Hematopoietic multipotent progenitor cell treated with erythropoietin and hydrocortisone succinate and interleukin-3 and kit ligand, for 4 days (in vitro differentiated cells): ENCODE measurements around the gene NINL.
"Not testable (repeated sequence)": the region's sequence is repeated elsewhere in the genome, so short reads cannot be mapped to it uniquely, and the experiment has no call there.

Experiments
- DNase-seq: peaks from one replicate; pipeline ENCODE4 v3.0.0-alpha.2; 2015

The NINL gene

GRCh38 chr20:25592135-25592852, 7.0 kb upstream of the NINL start:
- DNase-seq: no peak

- DNase-seq: not testable (repeated sequence)
Observed at GRCh38 chr20:25590778-25591177, 5.4 kb upstream of the NINL start.

GRCh38 chr20:25588491-25588890, 3.2 kb upstream of the NINL start:
- no peak for DNase-seq

DNA sequence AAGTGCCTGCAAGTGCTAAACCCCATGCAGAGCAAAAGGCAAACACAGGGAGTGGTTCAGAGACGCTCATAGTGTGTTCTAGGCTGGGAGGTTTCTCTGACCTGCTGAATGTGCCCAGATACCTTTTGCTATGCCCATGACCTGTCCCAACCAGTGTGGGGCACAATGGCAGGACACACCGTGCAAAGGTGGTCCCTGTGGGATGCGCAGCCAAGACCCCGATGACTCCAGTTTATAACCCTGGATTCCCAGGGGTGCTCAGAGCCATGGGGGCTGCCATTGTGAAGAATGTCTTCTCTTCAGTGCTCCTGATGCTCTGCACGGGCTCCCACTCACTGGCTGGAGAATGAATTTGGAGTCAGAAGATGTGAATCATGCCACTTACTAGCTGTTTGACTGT, 2.2 kb upstream of the NINL start:
- no peak for DNase-seq

- DNase-seq: no peak
Observed at GRCh38 chr20:25586877-25587276, 1.5 kb upstream of the NINL start.

DNA sequence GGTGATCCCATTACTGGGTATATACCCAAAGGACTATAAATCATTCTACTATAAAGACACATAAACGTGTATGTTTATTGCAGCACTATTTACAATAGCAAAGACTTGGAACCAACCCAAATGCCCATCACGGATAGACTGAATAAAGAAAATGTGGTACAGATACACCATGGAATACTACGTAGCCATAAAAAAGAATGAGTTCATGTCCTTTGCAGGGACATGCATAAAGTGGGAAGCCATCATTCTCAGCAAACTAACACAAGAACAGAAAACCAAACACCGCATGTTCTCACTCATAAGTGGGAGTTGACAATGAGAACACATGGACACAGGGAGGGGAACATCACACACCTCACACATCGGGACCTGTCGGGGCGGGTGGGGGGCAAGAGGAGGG, 1.7 kb downstream of the NINL start:
- not testable (repeated sequence) for DNase-seq

GRCh38 chr20:25580711-25581110, 4.6 kb downstream of the NINL start:
- no peak for DNase-seq

DNA sequence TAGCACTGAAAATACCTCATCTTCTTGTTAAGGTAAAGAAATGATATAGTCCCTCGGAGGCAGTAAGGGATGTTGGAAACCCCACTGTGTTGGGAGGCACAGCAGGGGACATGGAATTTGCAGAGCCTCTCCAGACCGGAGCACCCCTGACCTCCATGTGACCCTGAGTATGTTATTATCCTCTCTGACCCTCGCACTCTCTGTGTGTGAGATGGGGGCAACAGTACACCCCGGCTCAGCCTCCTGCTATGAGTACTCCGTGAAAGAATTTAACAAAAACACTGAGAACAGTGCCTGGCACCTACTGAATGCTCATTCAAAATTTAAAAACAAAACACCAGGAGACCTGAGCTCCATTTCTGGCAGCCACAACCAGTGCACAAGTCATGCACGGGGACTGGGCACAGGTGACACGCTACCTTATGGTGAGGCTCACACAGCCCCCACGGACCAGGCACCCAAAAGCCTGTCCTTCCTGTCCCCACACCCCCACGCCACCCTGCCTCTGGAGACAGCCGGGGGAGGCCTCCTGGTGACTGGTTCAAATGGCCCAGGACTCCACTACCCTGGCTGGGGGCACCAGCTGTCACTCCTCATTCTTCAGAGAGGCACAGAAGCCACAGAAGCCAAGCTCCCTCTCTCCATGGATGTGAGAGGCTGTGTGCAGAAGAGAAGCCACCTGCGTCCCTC, 6.1 kb downstream of the NINL start:
- DNase-seq: no peak

DNA sequence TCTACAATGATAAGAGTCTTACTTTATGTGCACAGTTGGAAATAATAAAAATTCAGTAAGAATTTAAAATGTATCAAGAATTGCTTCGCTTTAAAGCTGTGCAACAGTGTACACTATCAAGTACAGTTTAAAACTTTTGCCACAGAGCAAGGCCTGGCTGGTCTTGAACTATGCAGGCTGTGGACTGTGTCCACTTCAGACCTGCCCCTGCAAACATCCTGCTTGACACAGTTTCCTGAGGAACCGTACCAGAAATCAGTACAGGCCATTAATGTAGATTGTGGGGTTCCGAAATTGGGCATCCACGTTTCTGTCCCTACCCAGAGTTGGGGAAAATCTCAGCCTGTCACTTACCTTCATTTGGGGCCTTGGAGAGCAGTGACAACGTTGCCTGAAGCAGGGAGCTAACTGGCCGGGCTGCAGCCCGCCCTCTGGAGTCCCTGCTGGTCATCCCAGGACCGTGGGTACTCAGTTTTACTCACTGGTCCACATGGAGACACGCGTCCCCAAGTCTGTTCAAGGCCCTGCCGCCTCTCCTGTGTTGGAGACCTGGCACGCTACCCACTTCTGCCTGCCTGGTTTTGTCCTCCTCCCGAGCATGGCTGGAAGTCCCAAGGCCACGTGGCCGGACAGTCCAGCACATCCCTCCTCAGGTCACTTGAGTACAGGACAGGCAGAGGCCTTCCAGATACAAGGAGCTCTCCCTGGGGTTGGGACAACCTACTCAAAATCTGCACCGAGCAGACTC, 8.4 kb downstream of the NINL start:
- no peak for DNase-seq

- peak; percentile 10 for DNase-seq
Observed at GRCh38 chr20:25574411-25574810, 10.9 kb downstream of the NINL start.

GRCh38 chr20:25573288-25574251, 11.8 kb downstream of the NINL start:
- DNase-seq: no peak

DNA sequence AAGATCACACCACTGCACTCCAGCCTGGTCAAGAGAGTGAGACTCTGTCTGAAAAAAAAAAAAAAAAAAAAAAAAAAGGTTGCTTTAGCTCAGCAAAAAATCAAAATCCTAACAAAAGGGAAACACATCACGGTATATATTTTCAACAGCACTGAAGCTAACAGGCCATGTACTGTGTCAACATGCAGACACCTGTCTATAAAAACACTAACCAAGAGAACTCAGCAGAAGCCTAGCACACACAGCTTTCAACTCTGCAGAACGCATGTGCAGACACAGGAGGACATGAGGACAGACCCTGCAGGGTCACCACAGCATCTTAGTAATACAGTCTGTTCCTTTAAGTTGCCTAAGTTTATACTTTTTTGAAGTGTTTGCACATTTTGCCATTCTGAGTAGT, 13.5 kb downstream of the NINL start:
- DNase-seq: no peak

DNA sequence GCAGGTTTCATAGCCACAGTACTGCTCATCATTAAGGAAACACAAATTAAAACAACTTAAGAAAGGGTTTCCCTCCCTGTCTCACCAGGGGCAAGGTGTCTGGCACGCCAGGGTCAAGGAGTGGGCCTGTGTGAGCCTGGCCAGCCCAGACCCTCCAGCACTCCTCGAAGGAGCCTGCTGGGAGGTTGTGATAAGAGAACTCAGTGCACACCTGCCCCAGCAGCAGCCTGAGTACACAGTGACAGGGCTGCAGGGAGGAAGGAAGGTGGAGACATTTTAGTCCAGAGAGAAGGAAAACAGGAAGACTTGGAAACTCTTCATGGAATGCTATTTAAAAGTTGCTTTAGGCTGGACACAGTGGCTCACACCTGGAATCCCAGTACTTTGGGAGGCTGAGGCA, 14.1 kb downstream of the NINL start:
- DNase-seq: no peak

- DNase-seq: no peak
Observed at GRCh38 chr20:25570148-25570530, 15.2 kb downstream of the NINL start.

GRCh38 chr20:25567286-25567685, 18.0 kb downstream of the NINL start:
- no peak for DNase-seq

DNA sequence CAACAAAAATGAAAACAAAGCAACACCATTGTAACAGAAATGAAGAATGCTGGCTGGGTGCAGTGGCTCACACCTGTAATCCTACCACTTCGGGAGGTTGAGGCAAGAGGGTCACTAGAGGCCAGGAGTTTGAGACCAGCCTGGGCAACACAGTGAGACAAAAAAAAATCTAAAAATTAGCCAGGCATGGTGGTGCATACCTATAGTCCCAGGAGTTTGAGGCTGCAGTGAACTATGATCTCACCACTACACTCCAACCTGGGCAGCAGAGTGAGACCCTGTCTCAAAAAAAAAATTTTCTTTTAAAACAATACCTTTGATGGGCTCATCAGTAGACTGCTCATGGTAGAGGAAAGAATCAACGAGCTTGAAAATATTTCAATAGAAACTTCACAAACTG, 18.5 kb downstream of the NINL start:
- DNase-seq: no peak

GRCh38 chr20:25565578-25566157, 19.7 kb downstream of the NINL start:
- DNase-seq: no peak

- DNase-seq: no peak
Observed at GRCh38 chr20:25563876-25564275, 21.5 kb downstream of the NINL start.

DNA sequence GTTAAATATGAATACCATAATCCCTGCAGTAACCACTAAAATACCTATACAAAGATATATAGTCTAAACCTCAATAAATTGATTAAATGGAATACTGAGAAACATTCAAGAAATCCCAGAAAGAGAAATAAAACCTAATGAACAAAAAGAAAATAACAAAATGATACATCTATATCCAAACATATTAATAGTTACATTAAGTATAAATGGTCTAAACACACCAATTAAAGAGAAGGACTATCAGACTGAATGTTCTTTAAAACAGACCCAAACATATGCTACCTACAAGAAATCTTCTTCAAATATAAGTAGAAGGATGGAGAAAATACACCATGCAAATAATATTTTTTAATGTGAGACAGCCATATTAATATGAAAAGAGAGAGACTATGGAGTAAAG, 22.0 kb downstream of the NINL start:
- no peak for DNase-seq

DNA sequence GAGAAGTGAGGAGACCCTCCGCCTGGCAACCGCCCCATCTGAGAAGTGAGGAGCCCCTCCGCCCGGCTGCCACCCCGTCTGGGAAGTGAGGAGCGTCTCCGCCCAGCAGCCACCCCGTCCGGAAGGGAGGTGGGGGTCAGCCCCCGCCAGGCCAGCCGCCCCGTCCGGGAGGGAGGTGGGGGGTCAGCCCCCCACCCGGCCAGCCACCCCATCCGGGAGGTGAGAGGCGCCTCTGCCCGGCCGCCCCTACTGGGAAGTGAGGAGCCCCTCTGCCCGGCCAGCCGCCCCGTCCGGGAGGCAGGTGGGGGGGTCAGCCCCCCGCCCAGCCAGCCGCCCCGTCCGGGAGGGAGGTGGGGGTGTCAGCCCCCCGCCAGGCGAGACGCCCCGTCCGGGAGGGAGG, 23.6 kb downstream of the NINL start:
- not testable (repeated sequence) for DNase-seq

GRCh38 chr20:25553819-25554296, 31.5 kb downstream of the NINL start:
- DNase-seq: peak; percentile 11

DNA sequence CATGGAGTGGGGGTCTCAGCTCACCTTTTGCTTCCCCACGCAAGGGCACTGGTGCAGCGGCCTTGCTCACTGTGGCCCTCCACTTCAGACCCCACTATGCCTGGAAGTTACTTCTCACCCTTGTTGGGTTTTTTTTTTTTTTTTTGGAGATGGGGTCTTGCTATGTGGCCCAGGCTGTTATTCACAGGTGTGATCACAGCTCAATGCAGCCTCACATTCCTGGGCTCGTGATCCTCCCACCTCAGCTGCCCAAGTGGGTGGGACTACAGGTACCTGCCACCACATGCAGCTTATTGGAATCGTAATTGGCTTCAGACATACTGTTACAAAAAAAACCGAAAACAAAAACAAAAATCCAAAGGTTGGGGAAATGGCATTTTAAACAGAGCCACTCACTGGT, 32.4 kb downstream of the NINL start:
- DNase-seq: no peak
